Measurements from ENCODE around the gene NEDD4L. TPM values are rescaled to one million over a fixed set of nuclear protein-coding genes. Genes with fewer than 3 reads are reported as not detected.
A peak's percentile ranks its signal among the peaks of the same experiment; 100 is the strongest.

The NEDD4L gene
- total and polyA plus RNA-seq, 10 of the 15 experiments (the other 5 are each of a cell fraction or from before 2014, with no cell fraction given) = 7.4 to 24.0 (median 17.7) TPM

DNA sequence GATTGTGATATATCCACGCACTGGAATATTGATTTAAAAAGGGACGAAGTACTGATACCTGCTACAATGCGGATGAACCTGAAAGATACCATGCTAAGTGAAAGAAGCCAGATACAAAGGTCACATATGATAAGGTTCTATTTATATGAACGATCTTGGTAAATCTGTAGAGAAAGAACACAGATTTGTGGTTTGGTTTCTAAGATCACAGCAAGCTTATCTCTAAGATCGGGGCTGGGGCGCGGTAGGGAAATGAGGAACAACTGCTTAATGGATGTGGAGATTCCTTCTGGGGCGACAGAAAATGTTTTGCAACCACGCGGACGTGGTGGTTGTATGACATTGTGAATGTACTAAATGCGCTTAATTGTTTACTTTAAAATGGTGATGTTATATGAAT lies 60.1 kb downstream of the NEDD4L start:
- POLR2A ChIA-PET = interaction anchor here (0.7 to 1.4 kb wide), 2 partner anchors 13 to 51 kb away, joined by 4 read pairs; no protein-coding TSS in a partner anchor
- peaks cover 11% of the 10 kb centered on the region for H3K4me1 ChIP-seq (ENCODE audit: control insufficient read depth, insufficient read depth, low read length)
- no peaks in the 10 kb centered on the region for H3K9me3 ChIP-seq (replicated peaks; ENCODE audit: control insufficient read depth, insufficient read depth, low read length)
- intact Hi-C loops (cut with micrococcal nuclease; ENCODE audit: unreplicated experiment) = no loop called here
- H4K20me1 ChIP-seq (ENCODE audit: control insufficient read depth, insufficient read depth) = no peaks in the 10 kb centered on the region
- SMC1A ChIA-PET (ENCODE audit: uncharacterized antibody, unreplicated experiment) = interaction anchor here (1.1 to 6.3 kb wide), 7 partner anchors 9 to 59 kb away, joined by 3 to 43 read pairs (median 4); no protein-coding TSS in a partner anchor
- no peaks in the 10 kb centered on the region for H3K79me2 ChIP-seq (ENCODE audit: control insufficient read depth, insufficient read depth, low read length)
- H3K27ac ChIP-seq (ENCODE audit: control insufficient read depth, insufficient read depth) = no peak overlapping the region
- WGBS (ENCODE audit: insufficient coverage, insufficient replicate concordance, low lambda C conversion rate, missing lambda C conversion rate) = 80% methylated on average over 12 of the region's 12 CpGs
- CTCF ChIA-PET = interaction anchor here (0.5 to 8.3 kb wide), 7 partner anchors 11 to 77 kb away, joined by 3 to 43 read pairs (median 6); partner anchors contain the start of gene NEDD4L
- 0 out of 2 replicates have a peak, but pooled peaks have one; percentile 17 for TF ChIP-seq MLLT1 (IDR thresholded peaks at IDR 0.05)
- TF ChIP-seq, protein P1, sequence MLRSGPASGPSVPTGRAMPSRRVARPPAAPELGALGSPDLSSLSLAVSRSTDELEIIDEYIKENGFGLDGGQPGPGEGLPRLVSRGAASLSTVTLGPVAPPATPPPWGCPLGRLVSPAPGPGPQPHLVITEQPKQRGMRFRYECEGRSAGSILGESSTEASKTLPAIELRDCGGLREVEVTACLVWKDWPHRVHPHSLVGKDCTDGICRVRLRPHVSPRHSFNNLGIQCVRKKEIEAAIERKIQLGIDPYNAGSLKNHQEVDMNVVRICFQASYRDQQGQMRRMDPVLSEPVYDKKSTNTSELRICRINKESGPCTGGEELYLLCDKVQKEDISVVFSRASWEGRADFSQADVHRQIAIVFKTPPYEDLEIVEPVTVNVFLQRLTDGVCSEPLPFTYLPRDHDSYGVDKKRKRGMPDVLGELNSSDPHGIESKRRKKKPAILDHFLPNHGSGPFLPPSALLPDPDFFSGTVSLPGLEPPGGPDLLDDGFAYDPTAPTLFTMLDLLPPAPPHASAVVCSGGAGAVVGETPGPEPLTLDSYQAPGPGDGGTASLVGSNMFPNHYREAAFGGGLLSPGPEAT (IDR thresholded peaks at IDR 0.05; ENCODE audit: low read depth) = no peak
- TF ChIP-seq HDAC6 (IDR thresholded peaks at IDR 0.05; ENCODE audit: unreplicated experiment) = no peak
- ATAC-seq (no peak), FAIRE-seq (no peak), DNase-seq (ENCODE audit: low read depth, low spot score) (no peak)
- in situ Hi-C loops (cut with MboI) = no loop called here
- H3K36me3 ChIP-seq (ENCODE audit: control insufficient read depth in 2 of 2, insufficient read depth in 2 of 2, low read length in 1 of 2) = no peaks in the 10 kb centered on the region
- no TSS peak for BruUV-seq (replicated peaks)
- no peak overlapping the region for H2AFZ ChIP-seq (ENCODE audit: control insufficient read depth, low read depth, low read length)
- no peak overlapping the region for H3K4me2 ChIP-seq (ENCODE audit: control insufficient read depth, insufficient read depth)
- H3K9ac ChIP-seq (ENCODE audit: control insufficient read depth, insufficient read depth, low read length) = no peak overlapping the region
- no peak overlapping the region for H3K4me3 ChIP-seq
- RAD21 ChIA-PET (ENCODE audit: unreplicated experiment) = interaction anchor here (1.2 to 2.0 kb wide), 2 partner anchors 10 to 15 kb away, joined by 4 to 7 read pairs; no protein-coding TSS in a partner anchor
- no peaks in the 10 kb centered on the region for H3K27me3 ChIP-seq (replicated peaks in 1 of 2; ENCODE audit: control insufficient read depth in 2 of 2, insufficient read depth in 2 of 2, low read length in 1 of 2)
